ENCODE measurements around the gene ATP5MC2.
"Not testable (repeated sequence)": the region's sequence is repeated elsewhere in the genome, so short reads cannot be mapped to it uniquely, and the experiment has no call there.

The ATP5MC2 gene
- 51.7 to 139 (median 91.3) reads per million in 17 experiments for total RNA-seq

- DNase-seq, result peak; percentile 98 to 99 (median 98)
Observed at GRCh38 chr12:53675701-53676607, at the start of gene ATP5MC2. TSS of gene ATP5MC2 (minus strand) at chr12:53676083. CDS start at chr12:53672614, 3,469 bp downstream.

DNA sequence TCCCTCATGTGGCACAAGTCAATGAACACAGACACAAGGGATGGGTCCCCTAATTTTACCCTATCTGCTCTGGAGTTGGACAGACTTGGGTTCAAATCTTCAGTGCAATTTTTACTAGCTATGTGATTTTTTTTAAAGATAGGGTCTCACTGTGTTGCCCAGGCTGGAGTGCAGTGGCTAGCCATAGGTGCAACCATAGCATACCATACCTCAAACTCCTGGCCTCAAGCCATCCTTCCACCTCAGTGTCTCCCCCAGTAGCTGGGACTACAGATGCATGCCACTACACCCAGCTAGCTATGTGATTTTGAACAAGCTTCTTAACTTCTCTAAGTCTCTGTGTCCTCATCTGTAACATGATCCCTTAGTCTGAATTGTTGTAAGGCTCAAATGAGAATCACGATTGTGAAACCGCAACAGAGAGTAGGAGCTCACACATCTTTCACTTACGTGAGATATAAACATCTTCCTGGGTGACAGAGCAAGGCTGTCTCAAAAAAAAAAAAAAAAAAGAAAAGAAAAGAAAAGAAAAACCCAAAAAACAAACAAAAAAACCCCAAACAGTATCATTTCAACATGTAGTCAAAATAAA, 46.7 kb upstream of the ATP5MC2 start:
- no peak for DNase-seq

- no peak for DNase-seq
Observed at GRCh38 chr12:53720946-53721345, 45.1 kb upstream of the ATP5MC2 start.

- no peak for DNase-seq
Observed at GRCh38 chr12:53719649-53720048, 43.8 kb upstream of the ATP5MC2 start.

DNA sequence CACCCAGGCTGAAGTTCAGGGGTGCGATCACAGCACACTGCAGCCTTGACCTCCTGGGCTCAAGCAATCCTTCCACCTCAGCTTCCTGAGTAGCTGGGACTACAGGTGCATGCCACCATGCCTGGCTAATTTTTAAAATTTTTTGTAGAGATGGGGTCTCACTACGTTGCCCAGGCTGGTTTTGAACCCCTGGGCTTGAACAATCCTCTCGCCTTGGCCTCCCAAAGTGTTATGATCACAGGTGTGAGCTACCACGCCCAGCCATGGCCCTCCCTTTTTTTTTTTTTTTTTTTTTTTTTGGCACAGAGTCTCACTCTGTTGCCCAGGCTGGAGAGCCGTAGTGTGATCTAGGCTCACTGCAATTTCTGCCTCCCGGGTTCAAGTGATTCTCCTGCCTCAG, 42.7 kb upstream of the ATP5MC2 start:
- DNase-seq, result not testable (repeated sequence)

DNA sequence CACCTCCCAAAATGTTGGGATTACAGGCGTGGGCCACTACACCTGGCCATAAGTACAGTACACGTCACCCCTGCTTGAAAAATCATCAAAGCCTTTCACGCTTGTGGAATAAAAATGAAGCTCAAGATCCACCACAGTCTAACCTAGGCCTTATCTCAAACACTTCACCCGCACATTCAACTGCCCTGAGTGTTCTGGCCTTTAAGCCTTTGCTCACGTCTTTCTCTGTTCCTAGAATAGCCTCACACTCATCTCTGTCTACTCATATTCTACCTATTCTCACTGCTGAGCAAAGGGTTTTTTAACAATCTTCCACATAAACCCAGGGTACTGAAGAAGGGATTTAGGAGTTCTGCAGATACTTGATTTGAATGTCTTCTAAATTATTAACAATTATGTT, 41.4 kb upstream of the ATP5MC2 start:
- no peak for DNase-seq

- no peak for DNase-seq
Observed at GRCh38 chr12:53714004-53714403, 38.1 kb upstream of the ATP5MC2 start.

DNA sequence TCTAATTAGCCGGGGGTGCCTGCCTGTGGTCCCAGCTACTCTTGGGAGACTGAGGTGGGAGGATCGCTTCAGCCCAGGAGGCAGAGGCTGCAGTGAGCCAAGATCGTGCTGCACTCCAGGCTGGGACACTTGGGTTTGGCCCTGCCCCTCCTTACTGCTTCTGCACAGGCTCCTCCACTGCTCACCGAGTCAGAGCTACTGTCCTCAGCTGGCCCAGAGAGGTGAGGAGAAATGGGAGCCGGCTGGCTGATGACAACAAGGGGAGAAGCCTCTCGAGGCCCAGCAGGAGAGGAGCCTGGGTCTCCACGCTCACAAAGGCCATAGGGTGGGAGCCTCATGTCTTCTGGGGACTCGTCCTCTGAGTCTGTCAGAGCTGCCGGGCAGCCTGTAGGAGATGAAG, 37.6 kb upstream of the ATP5MC2 start:
- DNase-seq, result no peak

GRCh38 chr12:53712059-53712643, 36.3 kb upstream of the ATP5MC2 start:
- DNase-seq, result no peak

- DNase-seq, result no peak
Observed at GRCh38 chr12:53710091-53710490, 34.2 kb upstream of the ATP5MC2 start.

GRCh38 chr12:53709671-53710070, 33.8 kb upstream of the ATP5MC2 start:
- DNase-seq, result peak in 1 of 4 experiments; percentile 30

DNA sequence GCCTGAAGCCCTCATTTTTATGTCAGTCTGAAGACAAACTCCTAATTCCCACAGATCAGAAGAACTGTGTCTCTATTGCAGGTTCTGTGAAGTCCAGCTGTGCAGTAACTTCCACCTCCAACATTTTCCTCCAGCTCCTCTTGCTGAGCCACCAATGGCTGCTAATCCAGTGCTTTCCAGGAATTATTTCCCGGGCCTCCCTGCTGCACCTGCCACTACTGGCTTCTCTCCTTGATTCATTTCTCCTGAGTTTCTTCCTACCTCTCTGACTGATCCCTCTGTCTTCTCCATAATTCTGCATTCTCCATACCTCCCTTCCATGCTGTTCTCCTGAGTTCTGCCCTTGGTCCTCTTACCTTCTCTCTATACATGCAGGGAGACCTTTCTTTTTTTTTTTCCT, 30.2 kb upstream of the ATP5MC2 start:
- DNase-seq, result no peak

DNA sequence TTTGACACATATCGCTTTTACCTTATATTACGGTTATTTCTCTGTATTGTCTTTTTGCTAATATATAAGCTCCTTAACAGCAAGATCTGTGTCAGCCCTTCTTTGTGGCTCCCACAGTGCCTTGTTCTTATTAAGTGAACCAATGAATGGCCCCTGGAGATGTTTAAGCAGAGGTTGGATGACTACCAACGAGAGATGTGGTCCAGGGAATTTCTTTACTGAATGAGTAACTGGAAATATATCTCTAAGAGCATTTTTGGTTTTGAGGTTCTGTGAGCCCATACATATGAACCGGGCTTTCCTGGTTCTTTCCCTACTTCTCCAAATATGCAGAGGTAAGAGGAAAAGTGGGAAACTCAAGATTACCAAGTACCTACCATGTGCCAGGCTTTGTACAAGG, 27.9 kb upstream of the ATP5MC2 start:
- DNase-seq, result no peak

GRCh38 chr12:53701518-53702264, 25.8 kb upstream of the ATP5MC2 start:
- peak; percentile 76 to 87 (median 81) for DNase-seq

DNA sequence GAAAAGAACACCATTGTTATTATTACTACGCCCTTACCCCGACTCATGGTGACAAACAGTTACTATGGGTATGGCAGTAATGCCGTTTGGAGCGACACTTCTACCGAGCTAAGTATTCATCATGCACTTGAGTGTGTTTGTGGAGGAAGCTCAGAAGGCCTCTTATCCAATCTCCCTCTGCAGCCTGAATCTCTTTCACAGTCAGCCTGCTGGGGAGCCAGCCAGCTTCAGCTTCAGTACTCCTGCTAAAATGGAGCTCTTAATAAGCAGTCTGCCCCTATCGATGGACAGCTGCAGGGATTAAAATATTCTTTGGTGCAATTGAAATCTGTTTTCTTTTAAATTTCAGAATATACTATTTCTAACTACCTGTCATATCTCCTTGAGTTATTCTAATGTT, 24.7 kb upstream of the ATP5MC2 start:
- no peak for DNase-seq

DNA sequence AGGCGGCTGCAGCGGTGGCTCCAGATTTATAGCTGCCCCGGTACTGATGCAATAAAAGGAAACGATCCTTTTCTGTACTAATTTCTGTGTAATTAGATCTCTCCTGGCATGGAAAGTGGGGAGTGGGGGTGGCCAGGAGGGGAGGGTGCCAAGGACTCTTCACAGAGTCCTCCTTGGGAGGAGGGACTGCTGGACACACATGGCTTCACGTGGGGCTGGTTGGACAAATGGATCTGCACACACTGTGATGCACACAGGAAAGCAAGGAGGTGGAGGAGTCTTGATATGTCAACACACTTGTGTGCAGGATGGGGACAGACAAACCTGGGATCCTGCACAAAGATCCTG, 23.8 kb upstream of the ATP5MC2 start:
- DNase-seq, result no peak

GRCh38 chr12:53698948-53699677, 23.2 kb upstream of the ATP5MC2 start:
- no peak for DNase-seq

DNA sequence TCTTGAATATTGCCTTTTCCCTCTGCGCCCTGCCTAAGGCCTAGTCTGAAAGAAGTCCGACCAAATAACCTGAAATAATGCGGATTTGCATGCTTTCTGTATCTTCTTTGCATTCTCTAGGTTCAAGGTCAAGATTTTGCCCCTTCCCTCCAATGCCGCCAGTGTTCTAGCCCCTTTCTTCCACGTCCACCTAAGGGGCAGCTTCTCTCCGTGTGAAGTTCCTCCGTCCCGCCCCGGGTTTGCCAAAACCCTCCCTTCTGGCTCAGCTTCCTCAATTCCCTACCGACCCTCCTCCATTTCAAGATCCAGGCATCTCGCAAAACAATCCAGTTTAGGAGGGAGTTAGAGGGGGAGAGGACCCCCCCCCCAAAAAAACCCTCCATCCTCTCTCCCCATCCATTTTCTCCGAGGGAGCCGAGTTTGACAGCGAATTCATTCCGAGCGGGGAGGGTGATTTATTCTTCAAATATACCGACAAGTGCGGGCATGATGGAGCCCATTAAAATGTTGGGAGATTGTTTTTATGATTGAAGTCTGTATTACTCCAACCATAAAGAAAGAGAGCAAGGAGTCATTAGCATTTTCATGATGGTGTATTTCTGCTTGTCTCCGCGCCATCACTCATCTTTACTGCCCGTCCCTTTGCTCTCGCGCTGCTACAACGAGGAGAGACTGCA, 20.9 kb upstream of the ATP5MC2 start:
- DNase-seq, result peak in 2 of 4 experiments; percentile 25 to 33

DNA sequence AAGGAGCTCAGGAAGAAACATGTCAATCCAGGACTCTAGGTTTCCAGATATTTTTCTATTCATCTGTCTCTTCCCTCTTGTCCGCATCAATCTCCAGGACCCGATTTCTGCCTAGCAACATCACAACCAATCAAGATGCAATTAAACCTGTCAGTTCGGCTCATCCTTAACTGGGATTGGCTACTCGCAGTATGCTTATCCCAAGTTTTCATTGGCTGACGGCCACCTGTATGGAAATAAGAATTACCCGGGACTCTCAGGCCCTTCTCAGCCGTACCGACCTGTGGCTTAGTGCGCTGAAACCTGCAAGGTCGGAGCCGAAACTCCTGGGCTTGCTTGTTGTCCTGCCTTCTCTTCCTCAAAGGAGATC, 20.4 kb upstream of the ATP5MC2 start:
- DNase-seq, result peak in 3 of 4 experiments; percentile 32 to 43 (median 42)

GRCh38 chr12:53695152-53696145, 19.6 kb upstream of the ATP5MC2 start:
- DNase-seq, result peak; percentile 26 to 57 (median 33)
